ENCODE measurements around the gene CAPN10. TPM values are rescaled to one million over a fixed set of nuclear protein-coding genes. Genes with fewer than 3 reads are reported as not detected.
"Not testable (repeated sequence)": the region's sequence is repeated elsewhere in the genome, so short reads cannot be mapped to it uniquely, and the experiment has no call there.

The CAPN10 gene
- total and polyA plus RNA-seq, 4 donors, result 12.6 to 66.9 (median 29.6) TPM

DNA sequence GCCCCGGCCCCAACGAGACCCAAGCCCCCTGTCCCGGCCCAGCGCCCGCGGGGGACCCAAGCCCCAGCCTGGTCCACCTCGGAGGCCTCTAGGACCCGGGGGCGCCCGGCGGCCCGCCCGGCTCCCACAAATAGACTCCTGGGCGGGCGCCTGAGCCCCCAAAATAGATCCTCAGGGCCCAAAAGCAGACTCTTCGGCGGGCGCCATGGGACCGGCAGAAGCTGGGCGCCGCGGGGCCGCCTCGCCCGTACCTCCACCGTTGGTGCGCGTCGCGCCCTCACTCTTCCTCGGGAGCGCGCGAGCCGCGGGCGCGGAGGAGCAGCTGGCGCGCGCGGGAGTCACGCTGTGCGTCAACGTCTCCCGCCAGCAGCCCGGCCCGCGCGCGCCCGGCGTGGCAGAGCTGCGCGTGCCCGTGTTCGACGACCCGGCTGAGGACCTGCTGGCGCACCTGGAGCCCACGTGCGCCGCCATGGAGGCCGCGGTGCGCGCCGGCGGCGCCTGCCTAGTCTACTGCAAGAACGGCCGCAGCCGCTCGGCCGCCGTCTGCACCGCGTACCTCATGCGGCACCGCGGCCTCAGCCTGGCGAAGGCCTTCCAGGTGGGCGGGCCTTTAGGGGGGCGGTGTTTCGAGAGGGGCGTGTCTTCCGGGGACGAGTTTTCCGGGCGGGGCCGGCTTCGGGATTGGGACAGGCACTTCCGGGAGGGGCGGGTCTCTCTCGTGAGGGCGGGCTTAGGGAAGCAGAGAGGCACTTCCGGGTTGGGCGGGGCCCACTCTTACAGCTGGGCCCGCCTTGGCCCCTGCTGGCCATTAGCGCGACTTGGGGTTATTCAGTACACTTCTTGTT is 25.8 kb upstream of the CAPN10 start:
- Histone ChIP-seq H3K27me3 (ENCODE audit: control insufficient read depth in 1 of 2, insufficient read depth in 2 of 2, low read length in 1 of 2) (no peaks in the 10 kb centered on the region), H3K4me3 (ENCODE audit: low read length in 2 of 2) (peak overlapping the region; percentile 67 to 71), H3K27ac (ENCODE audit: low read depth in 1 of 2, low read length in 2 of 2) (peak overlapping the region; percentile 83 to 87), H3K9me3 (ENCODE audit: control insufficient read depth, low read length) (no peaks in the 10 kb centered on the region), H3K36me3 (ENCODE audit: control insufficient read depth in 1 of 2, insufficient read depth in 2 of 2, low read length in 1 of 2) (no peaks in the 10 kb centered on the region), H3K4me1 (ENCODE audit: control insufficient read depth in 1 of 2, insufficient read depth in 2 of 2, low read length in 2 of 2) (peaks cover 0 to under 1% of the 10 kb centered on the region in 2 donors)
- 0 to 1% methylated on average over 74 to 101 of the region's 101 CpGs for WGBS, 2 donors
- ATAC-seq (ENCODE audit: low FRiP score) (peak; percentile 94), DNase-seq (peak; percentile 100)
- intact Hi-C loops (cut with DNase I), result loop anchor here in 1 of 2 donors (2.0 to 10.0 kb wide), 2 partner anchors 26 to 434 kb away; partner anchors contain the start of genes CAPN10 and SNED1

DNA sequence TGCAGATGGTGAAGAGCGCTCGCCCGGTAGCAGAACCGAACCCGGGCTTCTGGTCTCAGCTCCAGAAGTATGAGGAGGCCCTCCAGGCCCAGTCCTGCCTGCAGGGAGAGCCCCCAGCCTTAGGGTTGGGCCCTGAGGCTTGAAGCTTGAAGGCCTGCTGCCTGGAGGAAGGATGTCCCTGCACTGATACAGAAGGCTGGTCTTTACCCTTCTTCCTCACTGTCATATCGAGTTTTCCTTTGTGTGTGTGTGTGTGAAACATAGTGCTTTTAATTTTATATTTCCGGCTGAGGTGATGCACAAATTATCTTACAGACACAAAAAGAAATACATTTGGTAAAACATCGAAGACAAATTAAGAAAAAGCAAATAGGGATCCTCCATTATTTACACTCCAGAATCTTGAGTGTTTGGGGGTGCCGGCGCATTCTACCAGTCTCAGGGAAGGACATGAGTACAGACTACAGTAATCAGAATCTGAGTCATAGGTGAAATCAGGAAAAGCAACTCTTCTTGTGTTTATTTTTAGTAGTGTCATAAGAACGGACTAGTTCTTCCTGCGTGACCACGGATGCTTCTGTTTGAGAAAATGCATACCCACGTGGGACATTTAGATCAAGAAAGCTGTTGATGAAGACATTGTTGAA is 25.1 kb upstream of the CAPN10 start:
- intact Hi-C loops (cut with DNase I), result loop anchor here in 1 of 2 donors (2.0 to 10.0 kb wide), 2 partner anchors 25 to 433 kb away; partner anchors contain the start of genes CAPN10 and SNED1
- DNase-seq, result no peak

DNA sequence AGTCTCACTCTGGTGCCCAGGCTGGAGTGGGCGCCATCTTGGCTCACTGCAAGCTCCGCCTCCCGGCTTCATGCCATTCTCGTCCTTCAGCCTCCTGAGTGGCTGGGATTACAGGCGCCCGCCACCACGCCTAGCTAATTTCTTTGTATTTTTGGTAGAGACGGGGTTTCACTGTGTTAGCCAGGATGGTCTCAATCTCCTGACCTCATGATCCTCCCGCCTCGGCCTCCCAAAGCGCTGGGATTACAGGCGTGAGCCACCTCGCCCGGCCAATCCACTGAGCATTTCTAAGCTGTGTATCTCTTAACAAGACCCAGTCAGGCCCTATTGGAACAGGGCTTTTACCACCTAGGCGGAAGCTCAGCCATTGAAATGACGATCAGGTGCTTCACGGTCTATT is 23.3 kb upstream of the CAPN10 start:
- H3K9me3 ChIP-seq (ENCODE audit: control insufficient read depth, low read length); H3K27me3 ChIP-seq (ENCODE audit: control insufficient read depth in 1 of 2, insufficient read depth in 2 of 2, low read length in 1 of 2); H3K27ac ChIP-seq (ENCODE audit: low read depth in 1 of 2, low read length in 2 of 2); H3K4me1 ChIP-seq (ENCODE audit: control insufficient read depth in 1 of 2, insufficient read depth in 2 of 2, low read length in 2 of 2); H3K4me3 ChIP-seq (ENCODE audit: low read length in 2 of 2); ATAC-seq (ENCODE audit: low FRiP score); DNase-seq; H3K36me3 ChIP-seq (ENCODE audit: control insufficient read depth in 1 of 2, insufficient read depth in 2 of 2, low read length in 1 of 2): not testable (repeated sequence)
- intact Hi-C loops (cut with DNase I), result loop anchor here in 1 of 2 donors (10.0 kb wide), 1 partner anchor 432 kb away; the partner anchor contains the start of gene SNED1
- 96% methylated on average over 17 of the region's 17 CpGs for WGBS, 2 donors

More for the DNA sequence above, 25.1 kb upstream of the CAPN10 start:
- H3K4me1 ChIP-seq (ENCODE audit: control insufficient read depth in 1 of 2, insufficient read depth in 2 of 2, low read length in 2 of 2), result peaks cover 0 to 4% of the 10 kb centered on the region in 2 donors
- WGBS, 2 donors, result 32% methylated on average over 14 of the region's 14 CpGs
- peak; percentile 4 for ATAC-seq (ENCODE audit: low FRiP score)
- H3K27me3 ChIP-seq (ENCODE audit: control insufficient read depth in 1 of 2, insufficient read depth in 2 of 2, low read length in 1 of 2), result no peaks in the 10 kb centered on the region
- H3K9me3 ChIP-seq (ENCODE audit: control insufficient read depth, low read length), result no peaks in the 10 kb centered on the region
- H3K36me3 ChIP-seq (ENCODE audit: control insufficient read depth in 1 of 2, insufficient read depth in 2 of 2, low read length in 1 of 2), result no peaks in the 10 kb centered on the region
- H3K4me3 ChIP-seq (ENCODE audit: low read length in 2 of 2), result no peak overlapping the region
- H3K27ac ChIP-seq (ENCODE audit: low read depth in 1 of 2, low read length in 2 of 2), result peak overlapping the region in 1 of 2 donors; percentile 83

DNA sequence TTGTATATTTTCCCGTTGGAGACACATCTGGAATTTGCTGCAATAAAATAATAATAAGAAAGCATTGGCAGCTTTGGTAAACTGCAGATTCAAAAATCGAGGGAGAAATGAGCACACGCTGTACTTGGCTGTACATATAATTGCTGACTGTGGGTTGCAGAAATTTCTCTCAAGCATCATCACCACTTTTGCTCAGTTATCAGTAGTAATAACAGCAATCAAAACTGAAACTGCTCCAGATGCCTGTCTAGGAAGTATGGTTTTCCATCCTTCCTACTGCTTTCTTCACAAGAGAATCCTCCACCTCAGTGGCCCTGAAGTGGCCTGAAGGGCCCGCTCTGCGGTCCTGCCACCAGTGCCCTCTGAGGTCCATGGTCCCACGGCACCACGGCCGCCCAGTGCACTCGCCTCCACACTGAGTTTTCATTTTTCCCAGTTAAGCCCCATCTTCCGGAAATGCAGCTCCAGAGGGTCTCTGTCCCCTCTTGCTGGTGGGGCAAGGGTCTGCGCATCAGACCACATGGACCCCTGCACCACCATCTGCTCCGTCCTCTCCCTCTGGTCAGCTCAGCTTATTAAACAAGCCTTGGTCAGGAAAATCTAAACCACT is 22.5 kb upstream of the CAPN10 start:
- Histone ChIP-seq H3K27ac (ENCODE audit: low read depth in 1 of 2, low read length in 2 of 2) (no peak overlapping the region), H3K27me3 (ENCODE audit: control insufficient read depth in 1 of 2, insufficient read depth in 2 of 2, low read length in 1 of 2) (no peaks in the 10 kb centered on the region), H3K9me3 (ENCODE audit: control insufficient read depth, low read length) (no peaks in the 10 kb centered on the region), H3K36me3 (ENCODE audit: control insufficient read depth in 1 of 2, insufficient read depth in 2 of 2, low read length in 1 of 2) (no peaks in the 10 kb centered on the region), H3K4me1 (ENCODE audit: control insufficient read depth in 1 of 2, insufficient read depth in 2 of 2, low read length in 2 of 2) (peaks cover 0 to 4% of the 10 kb centered on the region in 2 donors), H3K4me3 (ENCODE audit: low read length in 2 of 2) (no peak overlapping the region)
- intact Hi-C loops (cut with DNase I), result loop anchor here in 1 of 2 donors (10.0 kb wide), 1 partner anchor 431 kb away; the partner anchor contains the start of gene SNED1
- WGBS, 2 donors, result 92 to 96% methylated on average over 12 of the region's 12 CpGs
- ATAC-seq (ENCODE audit: low FRiP score), result no peak
- no peak for DNase-seq

DNA sequence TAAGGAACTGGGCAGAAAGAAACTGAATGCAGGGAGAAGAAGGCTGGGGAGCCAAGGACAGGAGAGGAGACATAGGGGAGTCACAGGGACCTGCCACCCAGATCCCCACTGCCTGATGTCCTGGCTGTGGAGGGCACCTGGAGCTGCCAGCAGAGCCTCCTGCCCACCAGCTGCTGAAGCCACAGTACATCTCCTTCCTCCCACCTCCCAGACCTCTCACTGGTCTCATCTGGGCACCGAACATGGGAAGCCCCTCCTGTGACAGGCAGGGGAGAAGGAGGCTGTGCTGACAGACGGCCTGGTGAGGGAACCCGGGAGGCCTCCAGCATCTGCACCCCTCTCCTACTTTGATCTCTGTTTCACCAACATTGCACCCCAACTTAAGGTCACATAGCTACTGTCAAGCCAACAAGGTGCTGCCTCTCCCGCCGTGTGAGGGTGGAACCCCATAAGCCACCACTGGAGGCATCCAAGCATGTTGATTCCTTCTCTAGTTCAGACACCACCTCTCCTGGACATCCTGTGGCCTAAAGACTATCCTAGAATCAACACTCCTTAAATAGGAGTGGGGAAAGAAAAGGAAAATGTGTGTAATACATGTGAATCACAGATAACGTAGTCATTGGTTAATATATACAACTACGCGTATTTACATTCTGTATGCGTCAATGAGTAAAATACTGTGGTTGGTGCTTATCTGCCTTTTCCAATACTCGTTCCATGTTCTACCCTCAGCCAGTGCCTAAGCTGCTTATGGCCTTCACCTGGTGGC is 21.8 kb upstream of the CAPN10 start:
- intact Hi-C loops (cut with DNase I), result loop anchor here in 1 of 2 donors (10.0 kb wide), 1 partner anchor 430 kb away; the partner anchor contains the start of gene SNED1
- Histone ChIP-seq H3K36me3 (ENCODE audit: control insufficient read depth in 1 of 2, insufficient read depth in 2 of 2, low read length in 1 of 2) (no peaks in the 10 kb centered on the region), H3K27me3 (ENCODE audit: control insufficient read depth in 1 of 2, insufficient read depth in 2 of 2, low read length in 1 of 2) (no peaks in the 10 kb centered on the region), H3K9me3 (ENCODE audit: control insufficient read depth, low read length) (no peaks in the 10 kb centered on the region), H3K27ac (ENCODE audit: low read depth in 1 of 2, low read length in 2 of 2) (no peak overlapping the region), H3K4me3 (ENCODE audit: low read length in 2 of 2) (no peak overlapping the region), H3K4me1 (ENCODE audit: control insufficient read depth in 1 of 2, insufficient read depth in 2 of 2, low read length in 2 of 2) (peaks cover 0 to 4% of the 10 kb centered on the region in 2 donors)
- 85 to 90% methylated on average over 10 of the region's 10 CpGs for WGBS, 2 donors
- DNase-seq (no peak), ATAC-seq (ENCODE audit: low FRiP score) (no peak)

DNA sequence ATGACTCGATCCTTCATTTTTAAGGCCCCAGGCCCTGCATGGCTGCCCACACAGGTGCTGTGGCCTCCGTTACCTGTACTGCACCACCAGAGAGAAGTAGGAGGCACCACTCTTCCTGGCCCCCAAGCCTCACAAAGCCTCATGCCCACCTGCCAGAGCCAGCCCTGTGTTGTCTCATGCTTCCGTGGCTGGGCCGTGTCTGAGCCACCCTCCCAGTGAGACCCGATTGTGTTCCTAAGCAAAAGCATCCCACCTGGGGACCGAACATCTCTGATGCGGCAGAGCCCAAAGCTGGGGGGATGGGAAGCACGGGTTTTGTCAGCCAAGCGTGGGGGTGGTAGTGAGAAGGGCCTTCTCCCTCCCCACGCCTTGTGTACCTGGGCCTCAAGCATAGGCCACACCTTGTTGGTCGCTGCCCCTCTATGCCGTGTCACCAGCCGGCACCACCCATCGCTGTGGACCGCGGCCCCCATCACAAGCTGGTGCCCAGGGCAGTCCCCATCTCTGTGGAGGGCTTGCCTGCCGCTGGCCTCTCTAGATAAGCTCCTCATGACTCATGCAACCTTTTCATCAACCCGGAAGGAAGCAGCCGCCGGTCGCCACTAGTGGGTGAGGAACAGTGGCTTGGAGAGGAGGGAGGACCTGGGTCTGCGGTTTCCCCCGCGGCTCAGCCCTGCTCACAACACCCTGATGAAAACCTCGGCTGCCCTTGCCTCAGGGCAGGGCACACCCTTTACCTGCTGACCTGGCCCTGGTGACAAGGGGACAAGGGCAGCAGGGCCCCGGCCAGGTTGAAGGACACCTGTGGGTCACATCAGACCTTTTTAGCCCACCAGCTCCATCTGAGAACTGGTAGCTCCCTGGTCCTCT is 21.0 kb upstream of the CAPN10 start:
- peak; percentile 17 for ATAC-seq (ENCODE audit: low FRiP score)
- Histone ChIP-seq H3K27me3 (ENCODE audit: control insufficient read depth in 1 of 2, insufficient read depth in 2 of 2, low read length in 1 of 2) (no peaks in the 10 kb centered on the region), H3K36me3 (ENCODE audit: control insufficient read depth in 1 of 2, insufficient read depth in 2 of 2, low read length in 1 of 2) (no peaks in the 10 kb centered on the region), H3K4me3 (ENCODE audit: low read length in 2 of 2) (no peak overlapping the region), H3K4me1 (ENCODE audit: control insufficient read depth in 1 of 2, insufficient read depth in 2 of 2, low read length in 2 of 2) (peaks cover 0 to 4% of the 10 kb centered on the region in 2 donors), H3K9me3 (ENCODE audit: control insufficient read depth, low read length) (no peaks in the 10 kb centered on the region), H3K27ac (ENCODE audit: low read depth in 1 of 2, low read length in 2 of 2) (peak overlapping the region in 1 of 2 donors; percentile 23)
- 64 to 65% methylated on average over 26 of the region's 26 CpGs for WGBS, 2 donors
- intact Hi-C loops (cut with DNase I), result loop anchor here in 1 of 2 donors (10.0 kb wide), 1 partner anchor 429 kb away; the partner anchor contains the start of gene SNED1
- DNase-seq, result peak; percentile 89 to 90
